K562 (cell line): ENCODE measurements around the gene GNL3. TPM values are rescaled to one million over a fixed set of nuclear protein-coding genes. Genes with fewer than 3 reads are reported as not detected.

Experiments used
- ATAC-seq: fragments of 200-7000 bp; cut with Tn5 transposase; 3 replicates; pipeline ENCODE4 v1.9.1; 2020; ENCODE audit warnings: moderate library complexity
- BruUV-seq: library from RNA; stranded (reverse); fragments of 400-500 nt; replicated peaks from 2 replicates; lab custom pipeline; 2021; lab: Mats Ljungman, UMichigan
- CTCF ChIA-PET: fragments of 300-600 bp; formaldehyde crosslinking; extraction: SDS; loops from one replicate; lab custom pipeline; 2021; ENCODE audit warnings: low intra/inter-chr PET ratio; lab: Yijun Ruan, JAX
- POLR2A ChIA-PET: fragments of 300-600, 350-650 bp; sonication (Branson Sonifier 250); formaldehyde crosslinking; extraction: SDS; loops from one replicate; lab custom pipeline; 2021; ENCODE audit warnings: antibody characterized with exemption, inconsistent platforms; lab: Yijun Ruan, JAX
- DNase-seq, 4 experiments: peaks; one replicate each; pipeline versions ENCODE4 v3.0.0 to v3.0.0-alpha.2; 2011 to 2018; ENCODE audit warnings: low spot score in 3 of 4, mixed read lengths in 3 of 4; ENCODE audit errors: extremely low read depth in 1 of 4
- FAIRE-seq: peaks from 2 replicates; lab custom pipeline; 2011; peaks lifted over from hg19 to GRCh38; lab: Jason Lieb, UNC
- H2AFZ ChIP-seq: 2 replicates; pipeline ENCODE4 v1.6.0; 2011; ENCODE audit warnings: low read depth, low read length, control low read depth, inconsistent platforms
- H3K27ac ChIP-seq: fragments of 200-600 bp; 3 replicates; pipeline ENCODE4 v1.8.0; 2011; ENCODE audit warnings: low read depth, mild to moderate bottlenecking, control low read depth, inconsistent platforms, low read length, moderate library complexity, mixed read lengths; ENCODE audit errors: extremely low read depth
- H3K27me3 ChIP-seq, 2 experiments: fragments of 300-600 bp in 1 of 2; 2 replicates in 1 of 2; 3 replicates in 1 of 2; pipeline versions ENCODE4 v1.6.0 to v1.8.0; 2011; ENCODE audit warnings: inconsistent platforms in 2 of 2, low read length in 2 of 2, mild to moderate bottlenecking in 1 of 2, mixed read lengths in 1 of 2, moderate library complexity in 1 of 2; ENCODE audit not compliant: control insufficient read depth in 2 of 2, insufficient read depth in 2 of 2
- H3K36me3 ChIP-seq: fragments of 300-600 bp; 3 replicates; pipeline ENCODE4 v1.8.0; 2011; ENCODE audit warnings: mild to moderate bottlenecking, low read length, inconsistent platforms; ENCODE audit not compliant: control insufficient read depth, insufficient read depth
- H3K4me1 ChIP-seq, 2 experiments: fragments of 200-600 bp in 1 of 2; replicated peaks in 1 of 2; 2 replicates in 1 of 2; 3 replicates in 1 of 2; pipeline versions ENCODE4 v1.5.1 to v1.8.0; 2011; ENCODE audit warnings: inconsistent platforms in 2 of 2, low read length in 2 of 2, mild to moderate bottlenecking in 1 of 2, mixed read lengths in 1 of 2, moderate library complexity in 1 of 2; ENCODE audit not compliant: control insufficient read depth in 2 of 2, insufficient read depth in 2 of 2
- H3K4me2 ChIP-seq: 2 replicates; pipeline ENCODE4 v1.6.1; 2011; ENCODE audit warnings: low read length, control low read depth, inconsistent platforms, mixed read lengths; ENCODE audit not compliant: insufficient read depth
- H3K4me3 ChIP-seq: fragments of 200-600 bp; sonication (generic), shearing (Covaris generic); 2 replicates; pipeline ENCODE4 v1.5.1; 2016; ENCODE audit warnings: control low read depth, inconsistent platforms
- H3K79me2 ChIP-seq: fragments of 200-600 bp; 3 replicates; pipeline ENCODE4 v1.8.0; 2011; ENCODE audit warnings: low read length, inconsistent platforms; ENCODE audit not compliant: control insufficient read depth, insufficient read depth
- H3K9ac ChIP-seq, 2 experiments: 2 replicates each; pipeline versions ENCODE4 v1.6.0 to v1.6.1; 2011; ENCODE audit warnings: low read depth in 2 of 2, low read length in 2 of 2, control low read depth in 1 of 2, inconsistent platforms in 1 of 2, mild to moderate bottlenecking in 1 of 2, mixed read lengths in 1 of 2; ENCODE audit not compliant: insufficient read depth in 1 of 2
- H3K9me1 ChIP-seq: one replicate; pipeline ENCODE4 v1.6.0; 2011; ENCODE audit warnings: inconsistent platforms, mild to moderate bottlenecking, low read length, moderate library complexity; ENCODE audit not compliant: control insufficient read depth, insufficient read depth
- H3K9me3 ChIP-seq: replicated peaks from 2 replicates; pipeline ENCODE4 v1.5.1; 2011; ENCODE audit warnings: low read depth, low read length, inconsistent platforms; ENCODE audit not compliant: control insufficient read depth, insufficient read depth
- H4K20me1 ChIP-seq: replicated peaks from 2 replicates; pipeline ENCODE4 v1.6.1; 2011; ENCODE audit warnings: low read length, inconsistent platforms, mixed read lengths; ENCODE audit not compliant: control insufficient read depth, insufficient read depth
- BDP1 ChIP-seq: IDR thresholded peaks from 3 replicates; pipeline ENCODE4 v1.6.1; 2011; ENCODE audit not compliant: insufficient read length, insufficient read depth
- CBX8 ChIP-seq: fragments of 200-600 bp; sonication (generic); IDR thresholded peaks from 2 replicates; pipeline ENCODE4 v1.6.1; 2012; ENCODE audit warnings: borderline replicate concordance, mixed run types, low read depth, mild to moderate bottlenecking, moderate library complexity, mixed read lengths, low read length, control low read depth, inconsistent platforms; ENCODE audit not compliant: poor library complexity, severe bottlenecking; ENCODE audit errors: extremely low read depth
- CREB3 ChIP-seq: fragments of 450-650 bp; conservative IDR thresholded peaks from 2 replicates; pipeline ENCODE4 v1.6.1; 2016; ENCODE audit warnings: missing genetic modification characterization, low read depth, mild to moderate bottlenecking, missing compliant biosample characterization, moderate library complexity
- HDAC3 ChIP-seq: fragments of 450-650 bp; IDR thresholded peaks from 2 replicates; pipeline ENCODE4 v1.6.1; 2018; ENCODE audit warnings: borderline replicate concordance, mild to moderate bottlenecking, moderate library complexity; ENCODE audit not compliant: partially characterized antibody
- KLF10 ChIP-seq: fragments of 250-450 bp; sonication (Bioruptor Pico); IDR thresholded peaks from 2 replicates; pipeline ENCODE4 v1.6.1; 2021; ENCODE audit warnings: matching md5 sums
- LCOR ChIP-seq: sonication (generic); formaldehyde crosslinking; IDR thresholded peaks from 2 replicates; pipeline ENCODE4 v1.8.0; 2022; ENCODE audit warnings: mild to moderate bottlenecking, missing genetic modification reagents
- ZNF140 ChIP-seq: fragments of 250-450 bp; sonication (Bioruptor Pico); IDR thresholded peaks from 2 replicates; pipeline ENCODE4 v1.8.0; 2021; ENCODE audit warnings: moderate library complexity, mild to moderate bottlenecking, inconsistent platforms
- ZNF146 ChIP-seq: IDR thresholded peaks from one replicate; pipeline ENCODE4 v1.6.1; 2018; ENCODE audit warnings: missing compliant biosample characterization; ENCODE audit not compliant: unreplicated experiment
- ZNF77 ChIP-seq: fragments of 250-450 bp; sonication (Bioruptor Pico); IDR thresholded peaks from 2 replicates; pipeline ENCODE4 v1.5.0; 2020
- WGBS: fragments of 100-300 bp; shearing (Covaris generic); methylation state at CpG from one replicate; pipeline ENCODE4 v1.1.6; 2016; ENCODE audit warnings: low coverage, mixed read lengths; ENCODE audit not compliant: insufficient coverage; ENCODE audit errors: missing lambda C conversion rate; 5-methylcytosine and 5-hydroxymethylcytosine counted together
- in situ Hi-C: fragments of 300-500 bp; cut with MboI; formaldehyde crosslinking; loops from 4 replicates; pipeline ENCODE4 v1.15.0; 2018; ENCODE audit warnings: inconsistent platforms, mixed read lengths
- intact Hi-C: fragments of 100-400 bp; cut with micrococcal nuclease; formaldehyde crosslinking; loops from 2 replicates; pipeline ENCODE4 v1.14.2; 2022
- polyA plus RNA-seq, 8 experiments: library from polyadenylated mRNA; depleted of rRNA in 4 of 8; stranded (reverse) in 5 of 8; unstranded in 3 of 8; fragments of >200 nt; fragmentation: Nextera tagmentation in 2 of 8; fragmentation: Illumina TruSeq in 1 of 8; extraction: Ambion mirVana in 2 of 8; extraction: Trizol in 1 of 8; gene quantifications; 2 replicates each; pipeline versions ENCODE4 v1.2.1 to v1.2.3, GENCODE V29; 2011 to 2014; ENCODE audit warnings: inconsistent platforms in 1 of 8, missing spikeins in 1 of 8
- total RNA-seq, 7 experiments: library from RNA; depleted of rRNA in 6 of 7; stranded (reverse); fragments of >200 nt in 6 of 7; fragmentation: Illumina TruSeq in 2 of 7; extraction: Trizol in 2 of 7; gene quantifications; 2 replicates each; pipeline versions ENCODE4 v1.2.1 to v1.2.3, GENCODE V29; 2011 to 2021; ENCODE audit warnings: low replicate concordance in 1 of 7
- TF ChIP-seq, protein P1 (sequence below): fragments of 450-650 bp; formaldehyde crosslinking; IDR thresholded peaks from 2 replicates; pipeline ENCODE4 v1.4.0; 2020; ENCODE audit warnings: mild to moderate bottlenecking, moderate library complexity

Gene GNL3
- total and polyA plus RNA-seq, 9 of the 15 experiments (the other 6 are each of a cell fraction or from before 2014, with no cell fraction given) = 132 to 313 (median 220) TPM

DNA sequence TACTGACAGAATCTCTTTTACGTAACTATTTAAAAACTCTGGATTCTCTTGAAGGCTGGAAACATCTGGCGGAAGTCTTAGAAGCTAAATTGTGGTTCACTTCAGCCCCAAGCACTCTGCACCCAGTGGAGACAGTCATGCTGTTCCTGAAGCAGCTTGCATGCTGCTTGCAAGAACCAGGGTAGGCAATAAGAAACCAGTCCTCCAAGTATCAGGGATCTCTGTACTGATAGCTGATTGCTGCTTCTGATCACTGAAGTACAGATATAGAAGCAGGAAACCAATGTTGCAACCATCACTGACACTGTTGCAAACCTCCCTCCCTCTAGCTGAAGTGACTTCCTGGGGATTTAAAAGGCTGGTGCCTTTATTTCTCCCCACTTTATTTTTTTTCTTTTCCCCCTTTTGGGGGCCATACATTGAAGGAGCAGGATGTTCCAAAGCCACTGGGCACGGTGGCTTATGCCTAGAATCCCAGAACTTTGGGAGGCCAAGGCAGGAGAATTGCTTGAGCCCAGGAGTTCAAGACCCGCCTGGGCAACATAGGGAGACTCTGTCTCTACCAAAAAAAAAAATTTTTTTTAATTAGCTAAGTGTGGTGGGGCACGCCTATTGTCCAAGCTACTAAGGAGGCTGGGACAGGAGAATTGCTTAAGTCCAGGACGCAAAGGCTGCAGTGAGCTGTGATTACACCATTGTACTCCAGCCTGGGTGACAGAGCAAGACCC lies 35.3 kb downstream of the GNL3 start:
- no TSS peak for BruUV-seq
- Histone ChIP-seq H3K9me3 (no peaks in the 10 kb centered on the region), H3K27me3 (no peaks in the 10 kb centered on the region), H3K9ac (no peak overlapping the region), H3K4me3 (no peak overlapping the region), H2AFZ (no peak overlapping the region), H3K4me1 (no peaks in the 10 kb centered on the region), H3K9me1 (no peaks in the 10 kb centered on the region), H3K36me3 (no peaks in the 10 kb centered on the region), H4K20me1 (no peaks in the 10 kb centered on the region), H3K27ac (no peak overlapping the region), H3K4me2 (no peak overlapping the region), H3K79me2 (no peaks in the 10 kb centered on the region)
- CTCF ChIA-PET = no interaction called here
- ATAC-seq = no peak
- 95% methylated on average over 5 of the region's 6 CpGs for WGBS
- no peak for FAIRE-seq
- in situ Hi-C loops = no loop called here
- POLR2A ChIA-PET = interaction anchor here (1.0 kb wide), 1 partner anchor 15 kb away, joined by 3 read pairs; the partner anchor contains the start of gene SPCS1
- intact Hi-C loops = no loop called here
- no peak for DNase-seq
- TF ChIP-seq, protein P1, sequence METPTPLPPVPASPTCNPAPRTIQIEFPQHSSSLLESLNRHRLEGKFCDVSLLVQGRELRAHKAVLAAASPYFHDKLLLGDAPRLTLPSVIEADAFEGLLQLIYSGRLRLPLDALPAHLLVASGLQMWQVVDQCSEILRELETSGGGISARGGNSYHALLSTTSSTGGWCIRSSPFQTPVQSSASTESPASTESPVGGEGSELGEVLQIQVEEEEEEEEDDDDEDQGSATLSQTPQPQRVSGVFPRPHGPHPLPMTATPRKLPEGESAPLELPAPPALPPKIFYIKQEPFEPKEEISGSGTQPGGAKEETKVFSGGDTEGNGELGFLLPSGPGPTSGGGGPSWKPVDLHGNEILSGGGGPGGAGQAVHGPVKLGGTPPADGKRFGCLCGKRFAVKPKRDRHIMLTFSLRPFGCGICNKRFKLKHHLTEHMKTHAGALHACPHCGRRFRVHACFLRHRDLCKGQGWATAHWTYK (CRISPR knock-in tag) = no peak
- TF ChIP-seq ZNF146 (CRISPR knock-in tag) = no peak
- TF ChIP-seq LCOR (CRISPR knock-in tag) = no peak
- no peak for TF ChIP-seq ZNF140 (CRISPR knock-in tag)
- TF ChIP-seq CBX8 = no peak
- TF ChIP-seq KLF10 (CRISPR knock-in tag) = no peak
- TF ChIP-seq ZNF77 (CRISPR knock-in tag) = no peak
- no peak for TF ChIP-seq CREB3 (tag)
- no peak for TF ChIP-seq HDAC3
- TF ChIP-seq BDP1 = no peak
- TF ChIP-seq, all 486 proteins: peak for 0
